SK-N-SH treated with all-trans-retinoic acid at 6 μM for 48 hours (cell line): ENCODE measurements around the gene ITLN2.
"Not testable (repeated sequence)": the region's sequence is repeated elsewhere in the genome, so short reads cannot be mapped to it uniquely, and the experiment has no call there.

ENCODE experiments used
- ATAC-seq: fragments of 200-7000 bp; cut with Tn5 transposase; 3 replicates; pipeline ENCODE4 v1.9.1; 2020; ENCODE audit warnings: mild to moderate bottlenecking, moderate library complexity
- ESRRG ChIP-seq: fragments of 250-450 bp; sonication (Bioruptor Pico); IDR thresholded peaks from 2 replicates; pipeline ENCODE4 v1.6.1; 2021; ENCODE audit warnings: mild to moderate bottlenecking
- GLIS3 ChIP-seq: fragments of 250-450 bp; sonication (Bioruptor Pico); IDR thresholded peaks from 2 replicates; pipeline ENCODE4 v1.5.0; 2020; ENCODE audit warnings: mild to moderate bottlenecking, moderate library complexity
- POU6F1 ChIP-seq: fragments of 250-450 bp; sonication (Bioruptor Pico); IDR thresholded peaks from 2 replicates; pipeline ENCODE4 v1.8.0; 2021; ENCODE audit warnings: low read depth, mild to moderate bottlenecking, moderate library complexity, borderline replicate concordance
- PPARA ChIP-seq: fragments of 250-450 bp; sonication (Bioruptor Pico); IDR thresholded peaks from 2 replicates; pipeline ENCODE4 v1.5.0; 2020; ENCODE audit warnings: mild to moderate bottlenecking, borderline replicate concordance
- RARB ChIP-seq: fragments of 250-450 bp; sonication (Bioruptor Pico); IDR thresholded peaks from 2 replicates; pipeline ENCODE4 v1.8.0; 2021; ENCODE audit warnings: mild to moderate bottlenecking, moderate library complexity
- TOX ChIP-seq: fragments of 250-450 bp; sonication (Bioruptor Pico); IDR thresholded peaks from 2 replicates; pipeline ENCODE4 v1.8.0; 2021; ENCODE audit warnings: mild to moderate bottlenecking, moderate library complexity, borderline replicate concordance
- ZNF8 ChIP-seq: fragments of 450-650 bp; formaldehyde crosslinking; IDR thresholded peaks from 2 replicates; pipeline ENCODE4 v1.5.0; 2020; ENCODE audit warnings: mild to moderate bottlenecking, moderate library complexity

The ITLN2 gene

GRCh38 chr1:160901768-160902167, 52.8 kb downstream of the ITLN2 start:
- no peak; the same call in 2 of the 3 replicates for ATAC-seq
- TF ChIP-seq ZNF8 (CRISPR knock-in tag) (no peak), TOX (no peak), GLIS3 (CRISPR knock-in tag) (no peak), PPARA (CRISPR knock-in tag) (no peak), ESRRG (CRISPR knock-in tag) (no peak), RARB (CRISPR knock-in tag) (no peak), POU6F1 (CRISPR knock-in tag) (no peak)

- not testable (repeated sequence) for ATAC-seq
Measured at GRCh38 chr1:160900683-160901082, 53.9 kb downstream of the ITLN2 start.
